IPS-18c (cell line): ENCODE results near the gene CFAP61.

Experiments
- H3K4me3 ChIP-seq: 2 replicates; pipeline ENCODE4 v1.7.0; 2013; ENCODE audit warnings: low read depth, mild to moderate bottlenecking, low read length, moderate library complexity; ENCODE audit not compliant: insufficient read depth
- H3K9me3 ChIP-seq: one replicate; pipeline ENCODE4 v1.6.1; 2013; ENCODE audit warnings: mild to moderate bottlenecking, low read length, moderate library complexity; ENCODE audit not compliant: control insufficient read depth, insufficient read depth

Gene CFAP61

DNA sequence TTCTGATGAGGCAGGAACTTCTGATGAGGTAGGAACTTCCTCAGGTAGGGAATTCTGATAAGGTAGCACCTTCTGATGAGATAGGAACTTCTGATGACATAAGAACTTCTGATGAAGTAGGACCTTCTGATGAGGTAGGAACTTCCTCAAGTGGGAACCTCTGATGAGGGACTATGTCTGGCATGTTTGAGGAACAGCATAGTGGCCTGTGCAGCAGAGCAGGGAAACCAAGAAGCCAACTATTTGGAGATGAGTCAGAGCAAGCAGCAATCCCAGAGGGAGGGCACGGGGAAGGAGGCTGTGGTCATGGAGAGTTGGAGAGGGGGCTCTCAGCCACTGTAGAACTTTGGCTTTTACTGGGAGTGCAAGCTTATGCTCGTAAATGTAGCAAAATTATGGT lies 132.4 kb downstream of the CFAP61 start:
- no peak overlapping the region for H3K4me3 ChIP-seq
- no peaks in the 10 kb centered on the region for H3K9me3 ChIP-seq

DNA sequence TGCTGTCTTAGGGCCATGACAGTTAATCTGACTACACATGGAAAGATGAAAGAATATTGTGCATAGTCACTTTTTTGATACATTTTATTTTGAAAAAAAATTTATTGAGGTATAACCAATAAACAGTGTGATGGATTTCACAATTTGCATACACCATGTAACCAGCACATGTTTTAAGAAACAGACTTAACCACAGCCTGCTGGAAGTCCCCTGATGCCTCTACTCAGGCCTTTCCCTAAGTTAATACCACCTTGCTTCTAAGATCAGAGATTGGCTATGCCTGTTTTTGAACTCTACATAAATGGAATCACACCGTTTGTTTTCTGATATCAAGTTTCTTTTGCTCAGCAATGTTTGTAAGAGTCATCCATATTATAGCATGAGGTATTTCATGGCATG lies 136.3 kb downstream of the CFAP61 start:
- Histone ChIP-seq H3K4me3 (no peak overlapping the region), H3K9me3 (no peaks in the 10 kb centered on the region)

DNA sequence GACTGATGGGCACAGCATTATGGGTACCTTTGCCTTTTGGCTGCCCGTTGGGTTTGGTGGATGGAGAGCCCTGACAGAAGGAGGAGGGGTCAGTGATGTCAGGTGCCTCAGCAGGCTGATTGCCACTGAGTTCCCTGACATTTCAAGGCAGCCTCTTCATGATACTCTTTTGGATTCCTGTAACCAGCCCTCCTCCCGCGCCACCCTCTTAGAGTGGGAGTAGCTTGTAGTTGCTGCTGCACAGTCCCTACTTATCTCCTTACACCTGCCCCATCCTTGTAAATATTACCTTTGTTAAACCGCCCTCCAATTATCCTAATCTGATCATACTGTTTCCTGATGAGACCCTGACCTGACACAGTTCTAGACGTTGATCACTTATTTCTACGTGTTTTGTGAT lies 140.0 kb downstream of the CFAP61 start:
- no peak overlapping the region for H3K4me3 ChIP-seq

DNA sequence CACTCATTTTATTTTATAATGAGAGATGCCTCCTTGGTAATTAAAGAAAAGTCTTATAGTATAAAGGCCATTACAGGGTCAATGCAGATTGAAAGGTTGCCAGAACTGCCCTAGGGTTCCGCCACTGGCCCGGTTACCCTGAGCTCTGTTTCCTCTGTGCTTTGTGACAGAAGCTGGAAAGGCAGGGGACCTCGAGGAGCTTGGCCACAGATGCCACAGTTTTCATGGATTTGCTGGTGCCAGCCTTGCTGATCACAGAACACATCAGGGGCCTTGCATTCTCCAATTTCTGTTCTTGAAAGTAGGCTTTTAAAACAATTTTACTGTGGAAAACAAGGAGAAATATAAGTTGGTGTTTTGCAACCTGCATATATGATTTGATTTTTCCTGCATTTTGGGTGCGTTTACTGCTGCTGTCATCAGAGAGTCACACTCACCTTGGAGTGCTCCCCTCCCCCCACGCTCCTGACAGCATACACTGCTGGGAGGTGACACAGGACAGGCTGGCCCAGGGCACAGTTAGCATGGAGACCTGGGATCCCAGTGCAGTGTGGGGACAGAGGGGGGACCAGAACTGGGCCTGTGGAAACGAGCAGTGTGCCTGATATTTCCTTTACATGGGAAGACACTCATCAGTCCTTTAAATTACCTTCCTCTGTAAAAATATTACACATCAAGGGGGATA lies 142.8 kb downstream of the CFAP61 start:
- H3K4me3 ChIP-seq: no peak overlapping the region

More for the DNA sequence above, 140.0 kb downstream of the CFAP61 start:
- H3K9me3 ChIP-seq: no peaks in the 10 kb centered on the region

DNA sequence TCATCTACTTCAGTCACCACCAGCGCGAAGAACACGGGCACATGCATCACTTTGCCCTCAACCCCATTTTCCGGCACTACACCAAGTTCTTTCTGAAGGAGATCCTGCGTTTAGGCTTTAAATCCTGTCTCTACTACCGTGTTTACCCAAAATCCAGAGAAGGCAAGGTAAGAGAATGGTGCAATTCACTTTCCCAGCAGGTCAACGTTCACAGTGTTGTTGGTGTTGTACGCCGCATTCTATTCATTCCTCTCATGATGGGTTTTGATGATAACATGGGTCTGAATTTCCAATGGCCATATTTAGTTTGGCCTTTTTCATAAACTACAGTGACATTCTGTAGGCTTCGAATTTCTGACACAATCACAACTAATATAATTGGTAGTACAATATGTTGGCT lies 144.3 kb downstream of the CFAP61 start:
- Histone ChIP-seq H3K4me3 (no peak overlapping the region), H3K9me3 (no peaks in the 10 kb centered on the region)

More for the DNA sequence above, 142.8 kb downstream of the CFAP61 start:
- no peaks in the 10 kb centered on the region for H3K9me3 ChIP-seq

DNA sequence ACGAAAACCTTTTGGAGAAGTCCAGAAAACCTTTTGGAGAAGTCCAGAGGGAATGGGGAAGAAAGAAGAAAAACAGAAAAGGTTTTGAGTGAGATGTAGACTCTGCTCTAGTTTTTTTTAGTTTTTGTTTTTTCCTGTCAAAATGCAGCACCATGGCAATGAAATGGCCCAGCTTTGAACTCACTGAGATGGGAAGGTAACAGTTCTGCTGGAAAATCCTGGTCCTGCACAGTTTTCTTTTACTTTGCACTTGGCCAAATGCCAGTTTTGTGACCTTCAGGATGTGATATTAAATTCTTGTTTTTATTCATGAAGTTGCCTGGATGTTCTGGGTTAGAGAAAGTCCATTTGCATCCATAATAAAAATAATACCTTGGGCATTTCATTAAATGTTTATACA lies 145.7 kb downstream of the CFAP61 start:
- Histone ChIP-seq H3K4me3 (no peak overlapping the region), H3K9me3 (no peaks in the 10 kb centered on the region)

DNA sequence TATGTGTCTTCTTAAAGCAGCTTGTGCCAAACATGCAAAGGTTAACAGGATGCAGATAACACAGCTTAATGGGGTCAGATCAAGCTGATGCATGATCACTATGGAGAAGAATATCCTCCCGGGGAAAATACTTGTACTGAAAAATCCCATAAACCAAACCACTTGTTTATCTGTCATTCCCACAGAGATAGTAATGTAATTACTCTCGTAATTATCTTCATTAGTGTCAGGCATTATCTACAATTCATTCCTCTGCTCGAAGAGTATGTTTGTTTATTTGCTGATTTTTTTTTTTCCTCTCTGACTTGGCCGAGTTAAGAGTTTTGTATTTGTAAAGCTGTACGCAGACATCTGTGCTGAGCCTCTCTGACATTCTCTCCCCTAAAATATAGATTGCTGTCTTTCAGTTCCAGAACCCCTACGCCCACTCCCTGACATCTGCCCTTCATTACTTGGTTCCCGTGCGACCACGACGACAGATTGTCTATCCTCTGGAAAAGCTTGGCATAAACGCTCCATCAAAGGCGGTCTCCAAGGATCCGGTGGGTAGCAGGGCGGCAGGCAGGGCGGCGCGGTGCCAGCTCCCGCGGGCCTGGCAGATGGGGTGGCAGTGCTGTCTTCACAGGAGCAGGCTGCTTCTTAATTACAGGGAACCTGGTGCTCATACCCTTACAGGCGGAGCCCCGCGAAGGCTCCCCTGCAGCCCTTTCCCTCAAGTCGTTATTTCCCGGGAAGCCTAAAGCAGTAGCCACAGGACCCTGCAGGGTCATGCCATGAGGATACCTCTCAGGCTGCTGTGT lies 147.2 kb downstream of the CFAP61 start:
- Histone ChIP-seq H3K9me3 (no peaks in the 10 kb centered on the region), H3K4me3 (no peak overlapping the region)

DNA sequence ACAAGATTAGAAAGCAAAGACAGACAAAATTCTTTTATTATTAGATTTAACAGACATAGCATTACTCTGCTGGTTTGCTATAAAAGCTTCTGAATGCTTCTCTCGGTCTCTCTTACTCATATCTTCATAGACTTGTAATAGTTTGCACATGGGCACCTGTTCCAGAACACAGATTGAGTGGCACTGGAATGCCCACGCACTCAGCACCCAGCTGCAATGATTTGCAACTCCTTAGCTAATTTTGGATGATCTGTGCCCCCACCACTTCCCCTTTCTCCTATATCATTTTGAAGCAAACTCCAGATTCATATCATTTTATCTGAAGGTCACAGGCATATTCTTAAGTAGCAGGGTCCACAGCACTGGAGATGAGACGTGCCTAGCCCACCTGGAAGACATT lies 148.8 kb downstream of the CFAP61 start:
- Histone ChIP-seq H3K4me3 (no peak overlapping the region), H3K9me3 (no peaks in the 10 kb centered on the region)

DNA sequence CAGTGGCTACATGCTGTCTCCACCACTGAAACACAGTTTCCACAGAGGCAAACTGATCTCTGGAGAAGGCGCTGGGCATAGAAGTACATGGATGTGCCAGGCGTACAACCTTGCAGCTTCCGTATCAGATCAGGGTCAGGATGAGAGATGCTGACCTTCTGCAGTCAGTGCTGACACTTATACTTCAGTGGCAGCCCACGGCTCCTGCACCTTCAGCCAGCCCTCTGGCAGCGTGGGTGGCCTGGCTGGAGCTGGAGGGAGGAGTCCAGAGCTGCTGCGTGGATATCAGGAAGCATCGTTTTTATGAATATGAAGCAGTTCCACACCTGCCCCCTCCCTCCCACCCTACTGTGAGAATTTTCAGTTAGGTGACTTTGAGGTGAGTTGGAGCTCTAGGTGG lies 149.3 kb downstream of the CFAP61 start:
- Histone ChIP-seq H3K4me3 (no peak overlapping the region), H3K9me3 (no peaks in the 10 kb centered on the region)

DNA sequence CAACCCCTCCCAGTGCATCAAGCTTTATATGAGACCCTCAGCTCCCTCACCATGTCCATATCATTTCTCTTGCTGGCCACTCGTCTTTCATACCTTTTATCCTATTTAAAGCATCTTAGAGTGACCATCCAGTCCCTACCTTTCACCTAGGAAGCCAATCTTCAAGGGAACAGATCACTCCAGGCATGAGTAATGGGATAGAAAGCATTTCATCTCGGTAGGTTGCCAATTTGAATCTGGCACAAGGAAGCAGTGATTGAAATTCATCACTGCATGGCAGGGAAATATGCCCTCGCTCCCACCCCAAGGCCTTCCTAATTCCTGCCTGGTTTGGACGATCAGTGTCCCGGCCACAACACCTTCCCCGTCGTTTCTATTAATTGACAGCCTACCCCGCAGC lies 150.4 kb downstream of the CFAP61 start:
- Histone ChIP-seq H3K9me3 (no peaks in the 10 kb centered on the region), H3K4me3 (no peak overlapping the region)

DNA sequence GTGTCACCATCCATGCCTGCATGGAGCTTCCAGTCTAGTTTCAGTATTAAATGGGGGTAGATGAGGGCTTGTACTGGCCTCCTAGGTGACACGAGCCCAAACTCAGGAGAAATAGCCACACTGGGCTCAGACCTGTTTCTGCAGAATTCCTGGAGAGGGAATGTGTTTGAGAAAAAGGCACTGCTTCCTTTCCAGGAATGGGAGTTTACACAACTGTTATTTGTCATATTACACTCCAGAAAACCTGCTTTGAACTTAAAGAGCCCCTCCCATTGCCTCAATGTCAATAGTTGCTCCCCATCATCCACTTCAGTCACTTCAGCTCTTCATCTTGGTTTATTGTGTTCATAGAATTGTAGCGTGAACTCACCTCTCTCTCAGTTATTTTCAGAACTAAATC lies 151.5 kb downstream of the CFAP61 start:
- Histone ChIP-seq H3K4me3 (no peak overlapping the region), H3K9me3 (no peaks in the 10 kb centered on the region)

DNA sequence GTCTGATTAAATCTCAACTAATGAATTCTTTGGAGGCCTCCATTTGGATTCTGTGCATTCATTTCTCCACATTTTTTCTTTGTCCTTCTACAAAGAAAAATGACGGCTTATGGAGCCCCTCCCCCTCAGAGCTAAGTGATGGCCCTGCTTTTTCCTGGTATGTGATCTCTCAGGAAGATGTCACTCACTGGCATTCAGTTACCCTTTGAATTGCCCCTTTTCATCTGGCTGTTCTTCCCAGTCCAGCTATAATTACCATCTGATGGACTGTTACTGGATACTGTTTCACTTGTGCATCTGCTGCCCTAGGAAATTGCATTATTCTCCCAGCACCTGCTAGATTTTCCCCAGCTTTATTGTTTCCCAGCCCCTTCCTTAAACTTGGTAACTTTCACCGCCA lies 151.9 kb downstream of the CFAP61 start:
- Histone ChIP-seq H3K9me3 (no peaks in the 10 kb centered on the region), H3K4me3 (no peak overlapping the region)

DNA sequence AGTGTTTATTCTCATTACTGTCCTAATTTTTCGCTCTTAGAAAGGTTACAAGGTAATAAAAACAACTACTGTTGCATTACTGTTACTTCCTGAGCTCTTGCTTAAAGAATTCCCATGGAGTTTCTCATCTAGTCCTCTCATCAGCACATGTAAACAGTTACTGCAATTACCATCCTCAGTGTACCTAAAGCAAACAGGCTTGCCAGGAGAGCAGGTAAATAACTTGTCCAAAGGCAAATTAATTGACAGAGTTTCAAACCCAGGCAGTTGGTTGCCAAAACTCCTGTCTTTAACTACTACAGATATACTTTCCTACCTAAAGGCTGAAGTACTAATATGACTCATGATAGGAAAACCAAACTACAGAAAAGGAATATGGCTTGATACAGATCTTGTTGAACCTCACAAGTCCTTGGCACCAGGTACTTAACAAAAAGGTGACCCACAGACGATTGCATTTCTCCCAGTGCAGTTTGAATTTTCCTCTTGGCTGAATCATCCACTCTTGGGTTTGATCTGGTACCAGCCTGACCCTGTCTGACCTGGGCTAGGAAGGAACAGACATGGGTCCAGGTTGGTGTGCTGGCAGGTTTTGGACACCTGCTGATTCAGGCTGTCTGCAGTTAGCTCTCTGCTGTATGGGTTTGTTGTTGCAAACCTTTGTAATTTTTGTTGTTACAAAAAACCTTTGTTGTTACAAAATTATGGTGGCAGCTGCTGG lies 153.0 kb downstream of the CFAP61 start:
- no peak overlapping the region for H3K4me3 ChIP-seq
- no peaks in the 10 kb centered on the region for H3K9me3 ChIP-seq

DNA sequence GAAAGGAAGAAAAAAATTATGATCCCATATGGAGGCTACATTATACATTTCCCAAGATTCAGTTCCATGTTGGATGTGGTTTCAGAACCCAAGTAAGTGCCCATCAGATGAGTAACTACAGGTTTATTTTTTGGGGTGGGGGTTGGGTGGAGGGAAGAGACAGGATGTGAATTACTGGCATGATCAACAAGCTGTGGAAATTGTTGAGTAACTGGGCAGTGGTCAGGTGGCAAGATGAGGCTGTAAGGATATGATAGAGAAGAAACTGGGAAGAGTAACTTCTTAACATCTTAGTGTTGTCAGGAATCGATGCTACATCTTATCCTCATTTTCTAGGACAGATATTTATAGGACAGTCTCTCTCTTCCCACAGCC lies 153.5 kb downstream of the CFAP61 start:
- H3K4me3 ChIP-seq: no peak overlapping the region
- H3K9me3 ChIP-seq: no peaks in the 10 kb centered on the region

DNA sequence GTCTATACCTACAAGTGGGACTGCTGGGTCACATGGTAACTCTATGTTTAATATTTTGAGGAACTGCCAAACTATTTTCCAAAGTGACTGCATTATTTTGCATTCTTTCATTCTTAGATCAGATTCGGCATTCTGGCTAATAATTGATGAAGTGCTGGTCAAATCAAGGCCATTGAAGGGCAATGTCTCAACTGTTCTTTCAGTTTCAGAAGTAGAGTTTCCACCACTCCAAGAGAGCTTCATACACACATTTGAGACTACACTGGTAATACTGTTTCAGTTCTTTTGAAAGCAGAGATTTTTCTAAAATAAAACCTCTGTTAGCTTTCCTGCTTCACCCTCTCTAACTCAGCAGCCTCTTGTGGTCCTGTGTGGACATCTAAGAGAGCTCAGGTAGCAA lies 154.5 kb downstream of the CFAP61 start:
- H3K9me3 ChIP-seq: no peaks in the 10 kb centered on the region
- no peak overlapping the region for H3K4me3 ChIP-seq

DNA sequence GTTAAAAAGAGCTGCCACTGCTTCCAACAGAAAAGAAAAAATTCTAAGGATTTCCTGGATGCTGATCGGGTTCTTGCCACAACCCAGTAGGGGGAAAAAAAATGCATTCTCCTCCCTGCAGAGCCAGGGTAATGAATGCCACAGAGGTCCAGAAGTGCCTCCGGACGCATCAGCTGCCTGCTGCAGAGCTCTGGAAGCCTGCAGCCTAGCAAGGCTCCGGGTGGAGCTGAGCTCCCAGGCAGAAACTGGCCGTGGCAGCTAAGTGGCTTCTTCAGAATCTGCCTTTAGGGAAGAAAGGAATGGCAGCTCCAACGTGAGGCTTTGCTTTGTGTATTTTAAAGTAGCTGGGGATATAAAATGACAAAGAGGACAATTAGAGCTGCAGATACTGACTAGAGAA lies 155.0 kb downstream of the CFAP61 start:
- no peak overlapping the region for H3K4me3 ChIP-seq
- no peaks in the 10 kb centered on the region for H3K9me3 ChIP-seq

DNA sequence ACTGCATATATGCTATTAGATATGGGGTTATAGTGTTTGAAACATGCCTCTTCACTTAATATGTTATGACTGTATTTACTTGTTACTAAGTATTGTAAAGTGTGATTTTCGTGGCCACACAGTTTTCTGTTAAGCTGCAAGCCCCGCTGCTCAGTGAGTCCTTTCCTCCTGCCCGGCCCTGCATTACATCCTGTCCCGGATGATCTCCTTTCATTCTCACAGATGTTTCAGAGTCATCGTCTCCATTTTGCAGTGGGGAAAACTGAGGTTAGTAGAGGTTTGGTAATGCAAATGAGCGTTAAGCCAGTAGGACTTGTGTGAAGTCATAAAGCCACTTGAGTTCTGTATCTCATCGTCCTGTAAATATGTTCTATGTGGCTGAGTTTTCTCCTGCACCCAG lies 155.5 kb downstream of the CFAP61 start:
- H3K4me3 ChIP-seq: no peak overlapping the region
- no peaks in the 10 kb centered on the region for H3K9me3 ChIP-seq

DNA sequence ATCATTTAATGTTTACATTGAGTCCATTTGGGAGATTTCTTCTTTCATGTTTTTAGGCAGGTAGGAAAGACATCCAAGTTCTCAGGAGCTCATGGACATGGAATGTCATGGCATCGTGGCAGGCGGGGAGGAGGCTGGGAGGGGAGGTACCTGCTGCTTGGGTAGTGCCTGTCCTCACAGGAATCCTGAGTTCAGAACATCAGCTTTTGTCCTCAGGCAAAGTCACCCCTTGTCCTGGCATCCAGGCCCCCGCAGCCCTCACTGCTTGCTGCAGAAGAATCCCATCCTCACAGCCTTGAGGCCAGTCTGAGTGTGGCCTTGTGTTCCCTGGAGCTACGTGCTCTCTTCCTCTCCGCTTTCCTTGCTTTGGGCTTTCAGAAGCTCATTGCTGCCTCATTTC lies 157.4 kb downstream of the CFAP61 start:
- Histone ChIP-seq H3K4me3 (no peak overlapping the region), H3K9me3 (no peaks in the 10 kb centered on the region)
